GM18909 (cell line): Measurements from ENCODE around the gene AGAP1.

Experiments used
- ATAC-seq: cut with Tn5 transposase; IDR thresholded peaks from one replicate; pipeline ENCODE4 v1.9.1; 2021; ENCODE audit warnings: mild to moderate bottlenecking; ENCODE audit not compliant: unreplicated experiment, poor library complexity

Gene AGAP1

GRCh38 chr2:235493775-235494715 is at the start of gene AGAP1:
TSS of gene AGAP1 (plus strand) at chr2:235494043.
- ATAC-seq = no peak

- no peak for ATAC-seq
Measured at GRCh38 chr2:235444101-235444597, 49.7 kb upstream of the AGAP1 start.

GRCh38 chr2:235445116-235445515 is 48.7 kb upstream of the AGAP1 start:
- no peak for ATAC-seq

GRCh38 chr2:235446082-235446481 is 47.8 kb upstream of the AGAP1 start:
- ATAC-seq = no peak

GRCh38 chr2:235447210-235447609 is 46.6 kb upstream of the AGAP1 start:
- no peak for ATAC-seq

- ATAC-seq = no peak
Measured at GRCh38 chr2:235449568-235449967, 44.3 kb upstream of the AGAP1 start.

- ATAC-seq = no peak
Measured at GRCh38 chr2:235453605-235454151, 40.2 kb upstream of the AGAP1 start.

GRCh38 chr2:235458839-235459273 is 35.0 kb upstream of the AGAP1 start:
- no peak for ATAC-seq

- ATAC-seq = no peak
Measured at GRCh38 chr2:235460548-235461047, 33.2 kb upstream of the AGAP1 start.

- no peak for ATAC-seq
Measured at GRCh38 chr2:235461763-235462414, 32.0 kb upstream of the AGAP1 start.

GRCh38 chr2:235462415-235462790 is 31.4 kb upstream of the AGAP1 start:
- no peak for ATAC-seq

GRCh38 chr2:235463893-235464292 is 29.9 kb upstream of the AGAP1 start:
- ATAC-seq = no peak

GRCh38 chr2:235467588-235467987 is 26.3 kb upstream of the AGAP1 start:
- ATAC-seq = no peak

- no peak for ATAC-seq
Measured at GRCh38 chr2:235468978-235469655, 24.7 kb upstream of the AGAP1 start.

GRCh38 chr2:235471186-235471747 is 22.6 kb upstream of the AGAP1 start:
- ATAC-seq = no peak

- ATAC-seq = no peak
Measured at GRCh38 chr2:235472443-235472842, 21.4 kb upstream of the AGAP1 start.

- no peak for ATAC-seq
Measured at GRCh38 chr2:235478609-235479008, 15.2 kb upstream of the AGAP1 start.

- ATAC-seq = no peak
Measured at GRCh38 chr2:235479604-235480003, 14.2 kb upstream of the AGAP1 start.

GRCh38 chr2:235480614-235481013 is 13.2 kb upstream of the AGAP1 start:
- no peak for ATAC-seq

GRCh38 chr2:235483313-235483712 is 10.5 kb upstream of the AGAP1 start:
- no peak for ATAC-seq
